Vagina (tissue), 2 donors: ENCODE results near the gene DFFA.

Source experiments
- CTCF ChIP-seq, 3 experiments: fragments of 450-650 bp in 2 of 3; fragments of 200-600 bp in 1 of 3; sonication (generic) in 1 of 3; IDR thresholded peaks; one replicate each; pipeline ENCODE4 v1.5.1; 2017 to 2019; ENCODE audit warnings: antibody characterized with exemption in 3 of 3, mild to moderate bottlenecking in 2 of 3, moderate library complexity in 2 of 3
- POLR2A ChIP-seq, 2 donors: fragments of 450-650 bp; IDR thresholded peaks; one replicate each; pipeline ENCODE4 v1.6.1; 2017; ENCODE audit warnings: antibody characterized with exemption in 2 of 2, mild to moderate bottlenecking in 2 of 2, moderate library complexity in 2 of 2

- TF ChIP-seq CTCF (IDR thresholded peaks at IDR 0.05) (no peak), POLR2A (IDR thresholded peaks at IDR 0.05) (no peak)
These were observed 926 bp upstream of the DFFA start for GRCh38 chr1:10473145-10473765.
